GM23248 (cell line): ENCODE measurements around the gene SCN7A.

Experiments
- EZH2 ChIP-seq: fragments of 200-600 bp; sonication (generic); IDR thresholded peaks from 2 replicates; pipeline ENCODE4 v1.6.1; 2018; ENCODE audit warnings: antibody characterized with exemption, mild to moderate bottlenecking; ENCODE audit not compliant: insufficient read depth, poor library complexity, severe bottlenecking
- EZH2phosphoT487 ChIP-seq: fragments of 200-600 bp; sonication (generic); IDR thresholded peaks from 2 replicates; pipeline ENCODE4 v1.6.1; 2018; ENCODE audit warnings: antibody characterized with exemption, moderate library complexity, mild to moderate bottlenecking, low read depth; ENCODE audit not compliant: insufficient read depth

DNA sequence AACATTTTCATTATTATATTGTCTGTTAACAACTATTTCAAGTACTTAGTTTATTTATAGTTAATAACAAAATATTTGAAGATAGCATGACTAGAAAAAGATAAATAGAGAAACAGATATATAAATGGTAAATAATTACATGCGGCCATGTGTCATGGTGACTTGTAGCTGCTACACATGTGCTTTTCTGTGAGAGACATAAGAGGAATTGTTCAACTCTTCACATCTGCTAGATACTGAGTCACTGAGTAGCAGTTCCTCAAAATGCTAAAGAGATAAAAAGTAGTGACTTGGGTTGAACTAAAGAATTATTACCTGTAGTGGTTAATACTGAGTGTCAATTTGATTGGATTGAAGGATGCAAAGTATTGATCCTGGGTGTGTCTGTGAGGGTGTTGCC is 80.8 kb downstream of the SCN7A start:
- TF ChIP-seq EZH2 = no peak
- TF ChIP-seq EZH2phosphoT487 = no peak
